Heart left ventricle (tissue), 16 donors: ENCODE results near the gene SLC35D3. TPM values are rescaled to one million over a fixed set of nuclear protein-coding genes. Genes with fewer than 3 reads are reported as not detected.

Source experiments
- ATAC-seq, 4 donors: fragments of 200-7000 bp; cut with Tn5 transposase; one replicate each; pipeline ENCODE4 v1.9.1; 2020 to 2022; ENCODE audit warnings: moderate library complexity in 4 of 4, mild to moderate bottlenecking in 3 of 4, moderate number of reproducible peaks in 1 of 4
- DNase-seq, 5 donors: peaks; one replicate each; pipeline ENCODE4 v3.0.0-alpha.2; 2020
- H3K27ac ChIP-seq, 12 donors: fragments of 200-600 bp; sonication (generic) in 4 of 12; one replicate each; pipeline versions ENCODE4 v1.5.0 to v1.8.0; 2016 to 2022; ENCODE audit warnings: mild to moderate bottlenecking in 2 of 12
- H3K27me3 ChIP-seq, 9 donors: fragments of 200-600 bp; sonication (generic) in 2 of 9; one replicate each; pipeline versions ENCODE4 v1.5.1 to v1.8.0; 2016 to 2022; ENCODE audit warnings: mild to moderate bottlenecking in 3 of 9
- H3K36me3 ChIP-seq, 9 donors: fragments of 200-600 bp; sonication (generic) in 2 of 9; one replicate each; pipeline versions ENCODE4 v1.5.0 to v1.8.0; 2018 to 2022; ENCODE audit warnings: mild to moderate bottlenecking in 2 of 9
- H3K4me1 ChIP-seq, 12 donors: fragments of 200-600 bp; sonication (generic) in 4 of 12; one replicate each; pipeline versions ENCODE4 v1.5.0 to v1.8.0; 2016 to 2022; ENCODE audit warnings: mild to moderate bottlenecking in 3 of 12
- H3K4me3 ChIP-seq, 12 donors: fragments of 200-600 bp; sonication (generic) in 4 of 12; one replicate each; pipeline versions ENCODE4 v1.5.0 to v1.8.0; 2017 to 2022; ENCODE audit warnings: mild to moderate bottlenecking in 9 of 12, moderate library complexity in 4 of 12
- H3K9me3 ChIP-seq, 12 donors: fragments of 200-600 bp; sonication (generic) in 4 of 12; one replicate each; pipeline versions ENCODE4 v1.5.0 to v1.8.0; 2016 to 2022; ENCODE audit warnings: mild to moderate bottlenecking in 1 of 12
- CTCF ChIP-seq, 12 donors: fragments of 200-600 bp; sonication (generic) in 4 of 12; IDR thresholded peaks; one replicate each; pipeline versions ENCODE4 v1.5.0 to v1.8.0; 2018 to 2022; ENCODE audit warnings: antibody characterized with exemption in 12 of 12, mild to moderate bottlenecking in 5 of 12
- POLR2A ChIP-seq, 2 donors: fragments of 450-650 bp; IDR thresholded peaks; one replicate each; pipeline ENCODE4 v1.6.1; 2017; ENCODE audit warnings: antibody characterized with exemption in 2 of 2, mild to moderate bottlenecking in 2 of 2, moderate library complexity in 2 of 2
- WGBS, 4 donors: extraction: QIAGEN DNeasy Blood & Tissue Kit in 2 of 4; methylation state at CpG; one replicate each; pipeline versions ENCODE4 v1.1.5 to v1.1.7; 2013 to 2018; 5-methylcytosine and 5-hydroxymethylcytosine counted together
- intact Hi-C, 10 donors: fragments of 100-400 bp; cut with DNase I; formaldehyde crosslinking; loops; one replicate each; pipeline versions ENCODE4 v1.11.1 to v1.14.2; 2022
- polyA plus RNA-seq, 2 donors: library from polyadenylated mRNA; stranded (reverse); fragments of 200-250 nt; gene quantifications; one replicate each; pipeline ENCODE4 v1.2.3, GENCODE V29; 2013
- total RNA-seq, 9 donors: library from RNA; depleted of rRNA in 2 of 9; stranded (reverse); fragments of >200 nt in 2 of 9; fragmentation: NEBNext Ultra II Directional in 3 of 9; extraction: Animal tissue kit (Norgen Biotek cat#: 25700) in 3 of 9; gene quantifications; one replicate each; pipeline versions ENCODE4 v1.1.0 to v1.2.4, GENCODE V29; 2016 to 2023
- donor health status: ischemic (EF 13 %, LVEDD 7.1; RV severe dilation, severe dysfunction).
- donor health status: healthy with polysubstance abuse.
- donor health status: DM: no; HTN: yes; CAD: no.
- donor health status: DM: no; HTN: no; CAD: no.
- donor health status: ischemic (EF 25% LVEDD 6.9; RV normal size, moderate dysfunction).
- donor health status: ischemic (EF 25% LVEDD 5.7; RV mildly dilated, moderate dysfunction).
- donor health status: healthy.
- donor health status: DM: yes; HTN: yes; CAD: no.
- donor health status: ischemic (EF 35%, LVEDD 5.7; RV mildly dilated, moderate dysfunction).
- donor health status: nonischemic (EF 11% LVEDD 7.7; RV severe dilation, severe dysfunction).
- donor health status: DM: yes; HTN: yes; CAD: no.
- donor health status: PGD.
- donor health status: ischemic (EF 29% LVEDD 5.4; RV normal size, mild dysfunction).
- donor health status: nonischemic (EF 23%, LVEDD 6.1; RV moderate dilation, normal function).

Gene SLC35D3
- total and polyA plus RNA-seq, 11 donors: 0.03 to 0.16 TPM; not detected in 9

- intact Hi-C loops: no loop called here
- TF ChIP-seq CTCF (IDR thresholded peaks at IDR 0.05) (no peak), POLR2A (IDR thresholded peaks at IDR 0.05) (no peak)
- DNase-seq (peak in 1 of 5 donors; percentile 61), ATAC-seq (peak in 3 of 4 donors; percentile 7 to 39 (median 28))
- H3K36me3 ChIP-seq: peaks cover 0 to 8% (median 0%) of the 10 kb centered on the region in 9 donors
- 3 to 8% (median 4%) methylated on average over 32 to 37 of the region's 37 CpGs for WGBS, 4 donors
- peak overlapping the region; percentile 30 to 62 (median 52) for H3K4me3 ChIP-seq
- H3K27me3 ChIP-seq: peaks cover 11 to 63% (median 52%) of the 10 kb centered on the region in 9 donors
- no peaks in the 10 kb centered on the region for H3K9me3 ChIP-seq
- H3K4me1 ChIP-seq: peaks cover 0 to 36% (median 25%) of the 10 kb centered on the region in 12 donors
- no peak overlapping the region for H3K27ac ChIP-seq
These were observed 1.3 kb upstream of the SLC35D3 start for GRCh38 chr6:136920671-136921380.

- H3K27me3 ChIP-seq: peaks cover 11 to 63% (median 52%) of the 10 kb centered on the region in 9 donors
- TF ChIP-seq CTCF (IDR thresholded peaks at IDR 0.05) (no peak), POLR2A (IDR thresholded peaks at IDR 0.05) (no peak)
- H3K9me3 ChIP-seq: no peaks in the 10 kb centered on the region
- ATAC-seq: peak in 3 of 4 donors; percentile 36 to 47 (median 43)
- intact Hi-C loops: no loop called here
- H3K4me3 ChIP-seq: peak overlapping the region; percentile 30 to 62 (median 52)
- peaks cover 0 to 36% (median 25%) of the 10 kb centered on the region in 12 donors for H3K4me1 ChIP-seq
- DNase-seq: peak in 1 of 5 donors; percentile 63
- 0 to 1% (median 1%) methylated on average over 23 to 59 of the region's 59 CpGs for WGBS, 4 donors
- peaks cover 0 to 5% (median 0%) of the 10 kb centered on the region in 9 donors for H3K36me3 ChIP-seq
- no peak overlapping the region for H3K27ac ChIP-seq
These were observed 643 bp upstream of the SLC35D3 start for GRCh38 chr6:136921381-136921935.

GRCh38 chr6:136922685-136923006 lies 545 bp downstream of the SLC35D3 start:
- no peaks in the 10 kb centered on the region for H3K36me3 ChIP-seq
- no peaks in the 10 kb centered on the region for H3K9me3 ChIP-seq
- peak in 1 of 5 donors; percentile 55 for DNase-seq
- intact Hi-C loops: no loop called here
- H3K27me3 ChIP-seq: peaks cover 11 to 63% (median 52%) of the 10 kb centered on the region in 9 donors
- peak overlapping the region; percentile 30 to 62 (median 52) for H3K4me3 ChIP-seq
- H3K4me1 ChIP-seq: peaks cover 0 to 36% (median 25%) of the 10 kb centered on the region in 12 donors
- no peak overlapping the region for H3K27ac ChIP-seq
- no peak for ATAC-seq
- WGBS, 4 donors: 0 to 2% (median 1%) methylated on average over 13 to 29 of the region's 29 CpGs
- TF ChIP-seq CTCF (IDR thresholded peaks at IDR 0.05) (no peak), POLR2A (IDR thresholded peaks at IDR 0.05) (no peak)
